Measurements from ENCODE around the gene CHST11. TPM values are rescaled to one million over a fixed set of nuclear protein-coding genes. Genes with fewer than 3 reads are reported as not detected.

Gene CHST11
- total and polyA plus RNA-seq, 9 donors = 4.0 to 39.9 (median 20.1) TPM

DNA sequence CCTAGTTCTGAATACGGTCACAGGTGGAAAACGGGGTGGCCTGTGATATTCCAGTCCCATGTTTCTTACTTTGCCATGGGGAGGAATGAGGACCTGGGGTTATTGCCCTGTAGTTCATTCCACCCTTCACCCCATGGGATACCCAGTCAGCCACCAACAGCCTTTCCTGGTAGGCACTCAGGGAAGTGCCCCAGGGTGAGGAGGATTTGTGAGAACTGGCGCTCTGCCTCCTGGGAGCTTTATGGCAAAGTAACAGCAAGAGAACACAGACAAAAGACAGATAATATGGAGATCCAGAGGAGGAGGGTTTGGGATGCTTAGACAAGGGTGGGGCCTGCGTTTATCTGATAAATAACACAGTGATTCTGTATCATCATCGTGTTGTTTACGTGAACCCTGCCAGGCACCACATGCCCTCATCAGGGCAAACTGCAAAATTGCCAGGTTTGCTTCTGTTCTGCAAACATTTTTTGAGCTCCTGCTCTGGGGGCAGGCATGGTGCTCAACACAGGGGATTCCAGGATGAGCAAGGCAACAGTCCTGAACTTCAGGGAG is 277.9 kb downstream of the CHST11 start:
- Histone ChIP-seq H3K36me3 (no peaks in the 10 kb centered on the region), H3K27ac (no peak overlapping the region), H3K4me3 (no peak overlapping the region), H3K4me1 (ENCODE audit: insufficient read depth) (peaks cover 3% of the 10 kb centered on the region), H3K27me3 (no peaks in the 10 kb centered on the region), H3K9me3 (no peaks in the 10 kb centered on the region)
- intact Hi-C loops (cut with DNase I) = no loop called here
- TF ChIP-seq EP300 (IDR thresholded peaks at IDR 0.05) (no peak), POLR2A (IDR thresholded peaks at IDR 0.05) (no peak)
- TF ChIP-seq, protein P1, sequence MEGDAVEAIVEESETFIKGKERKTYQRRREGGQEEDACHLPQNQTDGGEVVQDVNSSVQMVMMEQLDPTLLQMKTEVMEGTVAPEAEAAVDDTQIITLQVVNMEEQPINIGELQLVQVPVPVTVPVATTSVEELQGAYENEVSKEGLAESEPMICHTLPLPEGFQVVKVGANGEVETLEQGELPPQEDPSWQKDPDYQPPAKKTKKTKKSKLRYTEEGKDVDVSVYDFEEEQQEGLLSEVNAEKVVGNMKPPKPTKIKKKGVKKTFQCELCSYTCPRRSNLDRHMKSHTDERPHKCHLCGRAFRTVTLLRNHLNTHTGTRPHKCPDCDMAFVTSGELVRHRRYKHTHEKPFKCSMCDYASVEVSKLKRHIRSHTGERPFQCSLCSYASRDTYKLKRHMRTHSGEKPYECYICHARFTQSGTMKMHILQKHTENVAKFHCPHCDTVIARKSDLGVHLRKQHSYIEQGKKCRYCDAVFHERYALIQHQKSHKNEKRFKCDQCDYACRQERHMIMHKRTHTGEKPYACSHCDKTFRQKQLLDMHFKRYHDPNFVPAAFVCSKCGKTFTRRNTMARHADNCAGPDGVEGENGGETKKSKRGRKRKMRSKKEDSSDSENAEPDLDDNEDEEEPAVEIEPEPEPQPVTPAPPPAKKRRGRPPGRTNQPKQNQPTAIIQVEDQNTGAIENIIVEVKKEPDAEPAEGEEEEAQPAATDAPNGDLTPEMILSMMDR (IDR thresholded peaks at IDR 0.05) = no peak
- no peak for DNase-seq
- WGBS, 3 donors = 82 to 87% (median 83%) methylated on average over 6 of the region's 6 CpGs

DNA sequence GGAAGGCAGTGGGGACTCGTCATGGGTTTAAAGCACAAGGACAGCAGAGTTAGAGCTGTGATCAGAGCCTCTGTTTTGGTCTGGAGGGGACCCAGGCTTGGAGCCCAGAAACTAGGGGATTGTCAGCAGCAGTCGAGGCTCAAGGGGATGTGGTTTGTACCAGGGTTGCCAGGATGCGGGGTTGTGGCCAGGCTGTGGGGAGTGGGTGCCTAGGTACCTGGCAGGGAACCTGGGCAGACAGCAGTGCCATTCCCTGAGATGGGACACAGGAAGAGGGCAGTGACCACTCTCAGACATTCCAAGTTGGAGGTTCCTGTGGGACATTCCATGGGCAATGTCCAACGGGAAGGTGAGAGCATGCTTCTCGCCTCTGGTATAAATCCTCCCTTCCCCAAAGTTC is 279.1 kb downstream of the CHST11 start:
- Histone ChIP-seq H3K27ac (no peak overlapping the region), H3K36me3 (no peaks in the 10 kb centered on the region), H3K9me3 (no peaks in the 10 kb centered on the region), H3K4me1 (ENCODE audit: insufficient read depth) (peaks cover 3% of the 10 kb centered on the region), H3K4me3 (no peak overlapping the region), H3K27me3 (no peaks in the 10 kb centered on the region)
- TF ChIP-seq POLR2A (IDR thresholded peaks at IDR 0.05) (no peak), EP300 (IDR thresholded peaks at IDR 0.05) (no peak)
- TF ChIP-seq, protein P1 (IDR thresholded peaks at IDR 0.05) = no peak
- WGBS, 3 donors = 62 to 82% (median 69%) methylated on average over 4 to 5 of the region's 5 CpGs
- no peak for DNase-seq
- intact Hi-C loops (cut with DNase I) = no loop called here

DNA sequence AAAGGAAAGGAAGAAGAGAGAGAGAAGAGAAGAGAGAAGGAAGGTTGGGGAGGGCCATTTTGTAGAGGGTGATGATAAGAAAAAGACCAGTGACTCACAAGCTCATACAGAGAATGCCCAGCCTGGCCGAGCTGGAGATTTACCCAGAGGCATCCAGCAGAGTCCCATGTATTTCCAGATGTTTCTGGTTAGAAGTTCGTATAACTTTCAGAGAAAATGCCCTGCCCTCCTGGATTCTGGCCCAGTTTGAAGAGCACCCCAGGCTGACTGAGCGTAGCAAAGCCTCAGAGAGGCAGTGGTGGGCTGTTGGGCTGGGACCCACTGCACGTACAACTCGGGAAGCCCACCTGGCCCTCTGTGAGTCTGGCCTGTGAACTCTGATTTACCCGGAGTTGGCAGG is 279.6 kb downstream of the CHST11 start:
- DNase-seq = no peak
- 46 to 59% (median 52%) methylated on average over 6 of the region's 6 CpGs for WGBS, 3 donors
- no peaks in the 10 kb centered on the region for H3K27me3 ChIP-seq
- H3K9me3 ChIP-seq = no peaks in the 10 kb centered on the region
- no peak overlapping the region for H3K27ac ChIP-seq
- H3K36me3 ChIP-seq = no peaks in the 10 kb centered on the region
- intact Hi-C loops (cut with DNase I) = no loop called here
- TF ChIP-seq POLR2A (IDR thresholded peaks at IDR 0.05) (no peak), EP300 (IDR thresholded peaks at IDR 0.05) (no peak)
- TF ChIP-seq, protein P1 (IDR thresholded peaks at IDR 0.05) = no peak
- peaks cover 3% of the 10 kb centered on the region for H3K4me1 ChIP-seq (ENCODE audit: insufficient read depth)
- H3K4me3 ChIP-seq = no peak overlapping the region

DNA sequence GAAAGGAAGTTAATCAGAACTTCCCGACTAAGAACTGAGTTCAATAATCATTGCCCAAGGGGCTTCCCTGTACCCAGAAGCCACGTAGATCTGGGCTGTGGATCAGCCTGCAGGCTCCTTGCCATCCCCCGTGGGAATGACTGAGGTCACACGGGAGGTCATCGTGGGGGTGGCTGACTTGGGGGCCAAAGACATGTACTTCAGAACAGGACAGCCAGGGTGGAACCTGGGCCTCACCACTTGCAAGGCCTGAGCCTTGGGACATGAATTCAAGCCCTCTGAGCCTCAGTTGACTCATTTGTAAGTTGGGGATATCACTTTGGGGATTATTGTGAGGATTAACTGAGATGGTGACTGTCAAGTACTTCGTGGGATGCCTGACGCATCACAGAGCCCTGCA is 280.4 kb downstream of the CHST11 start:
- Histone ChIP-seq H3K27ac (no peak overlapping the region), H3K36me3 (no peaks in the 10 kb centered on the region), H3K27me3 (no peaks in the 10 kb centered on the region), H3K4me3 (no peak overlapping the region), H3K4me1 (ENCODE audit: insufficient read depth) (peaks cover 3% of the 10 kb centered on the region), H3K9me3 (no peaks in the 10 kb centered on the region)
- intact Hi-C loops (cut with DNase I) = no loop called here
- no peak for TF ChIP-seq POLR2A (IDR thresholded peaks at IDR 0.05)
- WGBS, 3 donors = 73 to 84% (median 78%) methylated on average over 7 of the region's 7 CpGs
- DNase-seq = no peak

DNA sequence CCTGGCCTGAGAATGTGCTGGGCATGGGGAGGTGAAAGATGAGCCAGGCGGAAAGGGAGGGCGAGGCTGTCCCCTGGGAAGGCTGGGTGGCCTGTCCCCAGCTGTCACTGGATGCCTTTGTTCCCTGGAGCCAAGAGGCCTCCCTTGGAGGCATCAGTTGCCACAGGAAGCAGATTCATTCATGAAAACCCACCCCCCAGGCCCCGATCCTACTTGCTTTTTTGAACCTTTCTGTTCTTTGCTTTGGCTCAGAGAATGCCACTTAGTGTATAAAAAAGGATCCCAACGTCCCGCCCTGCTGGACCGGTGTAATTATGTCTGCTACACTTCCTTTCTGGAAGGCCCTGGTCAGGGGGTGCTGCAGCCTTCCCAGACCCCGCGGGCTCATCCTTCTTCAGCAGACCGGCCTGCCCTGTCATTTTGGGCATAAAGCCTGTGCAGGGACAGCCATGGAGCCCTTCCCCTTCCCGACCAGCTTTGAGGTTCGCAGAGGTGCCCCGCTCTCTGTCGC is 281.1 kb downstream of the CHST11 start:
- 88 to 91% (median 89%) methylated on average over 13 of the region's 13 CpGs for WGBS, 3 donors
- no peaks in the 10 kb centered on the region for H3K27me3 ChIP-seq
- H3K27ac ChIP-seq = no peak overlapping the region
- no peak overlapping the region for H3K4me3 ChIP-seq
- no peaks in the 10 kb centered on the region for H3K9me3 ChIP-seq
- TF ChIP-seq POLR2A (IDR thresholded peaks at IDR 0.05) (no peak), EP300 (IDR thresholded peaks at IDR 0.05) (no peak)
- TF ChIP-seq, protein P1 (IDR thresholded peaks at IDR 0.05) = no peak
- DNase-seq = no peak
- peaks cover 3% of the 10 kb centered on the region for H3K4me1 ChIP-seq (ENCODE audit: insufficient read depth)
- intact Hi-C loops (cut with DNase I) = no loop called here
- H3K36me3 ChIP-seq = no peaks in the 10 kb centered on the region

Data from ovary (tissue), 9 donors.